Fibroblast of gingiva (primary cell): ENCODE measurements around the gene C16orf86.
A peak's percentile ranks its signal among the peaks of the same experiment; 100 is the strongest.

Experiments
- DNase-seq: peaks from one replicate; pipeline ENCODE4 v3.0.0-alpha.2; 2011; ENCODE audit warnings: low read depth

Gene C16orf86, protein sequence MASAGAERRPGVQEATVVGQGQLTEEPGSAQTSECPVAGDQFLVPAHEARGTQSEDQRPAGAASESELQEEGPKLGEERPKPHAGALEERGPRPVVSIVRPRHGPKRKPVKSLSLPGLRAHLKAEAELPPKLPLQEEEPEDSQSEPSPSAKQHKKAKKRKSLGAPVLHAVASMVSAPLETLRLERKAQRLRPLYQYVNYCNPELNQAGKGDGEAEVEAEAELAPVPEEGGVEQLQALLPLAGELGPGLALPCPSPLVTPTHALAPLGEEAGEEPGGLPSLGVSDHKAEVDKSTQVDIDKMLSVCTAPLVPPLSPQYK

DNA sequence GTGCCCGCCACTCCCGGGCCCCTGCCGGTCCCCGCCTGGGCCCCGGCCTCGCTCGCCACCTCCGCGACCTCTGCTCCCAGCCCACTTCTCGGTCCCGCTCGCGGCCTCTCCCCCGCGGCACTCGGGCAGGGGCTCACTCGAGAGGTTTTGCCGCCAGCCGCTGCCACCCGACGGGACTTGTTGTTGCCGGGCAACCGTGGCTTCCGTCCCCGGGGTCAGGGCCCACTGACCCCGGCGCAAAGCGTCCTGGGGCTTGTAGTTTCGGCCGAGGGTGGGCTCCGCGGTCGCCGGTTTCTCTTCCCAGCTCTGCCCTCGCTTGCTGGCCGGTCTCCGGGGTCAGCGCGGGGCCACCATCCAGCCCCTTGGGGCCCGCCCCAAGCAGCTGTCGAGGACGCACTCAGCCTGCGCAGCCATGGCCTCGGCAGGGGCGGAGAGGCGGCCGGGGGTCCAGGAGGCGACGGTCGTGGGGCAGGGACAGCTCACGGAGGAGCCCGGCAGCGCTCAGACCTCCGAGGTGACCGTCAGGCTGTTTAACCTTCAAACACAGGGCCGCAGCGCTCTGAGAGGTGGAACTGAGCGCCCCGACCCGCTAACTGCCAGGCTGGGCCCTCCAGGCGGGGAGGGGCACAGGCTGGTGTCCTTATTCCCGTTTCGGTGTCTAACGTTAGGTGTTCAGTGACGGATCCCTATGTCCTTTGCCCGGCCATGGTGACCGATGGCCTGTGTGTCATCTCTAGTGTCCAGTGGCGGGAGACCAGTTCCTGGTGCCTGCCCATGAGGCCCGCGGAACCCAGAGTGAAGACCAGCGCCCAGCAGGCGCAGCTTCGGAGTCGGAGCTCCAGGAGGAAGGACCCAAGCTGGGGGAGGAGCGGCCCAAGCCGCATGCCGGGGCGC, at the start of gene C16orf86, which contains the start of gene ENKD1:
C16orf86 (plus strand) TSS at position 256 of the 894 bp plus-strand sequence; CDS start at position 413, 157 bp downstream.
ENKD1 (minus strand) TSS at position 192 of the 894 bp plus-strand sequence. CDS start 308 bp downstream, outside the sequence.
- DNase-seq: peak; percentile 74

DNA sequence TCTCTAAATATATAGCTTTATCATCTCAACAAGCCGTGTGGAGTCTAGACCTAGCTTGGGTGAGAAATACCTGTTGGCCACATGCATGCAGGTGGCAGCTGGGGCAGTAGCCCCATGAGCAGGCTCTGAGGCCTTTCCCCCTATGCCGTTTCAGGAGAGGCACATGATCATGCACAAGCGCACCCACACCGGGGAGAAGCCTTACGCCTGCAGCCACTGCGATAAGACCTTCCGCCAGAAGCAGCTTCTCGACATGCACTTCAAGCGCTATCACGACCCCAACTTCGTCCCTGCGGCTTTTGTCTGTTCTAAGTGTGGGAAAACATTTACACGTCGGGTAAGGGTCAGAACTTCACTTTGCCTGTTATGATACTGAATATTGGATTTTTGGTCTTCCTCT, 38.4 kb upstream of the C16orf86 start:
- DNase-seq: no peak

DNA sequence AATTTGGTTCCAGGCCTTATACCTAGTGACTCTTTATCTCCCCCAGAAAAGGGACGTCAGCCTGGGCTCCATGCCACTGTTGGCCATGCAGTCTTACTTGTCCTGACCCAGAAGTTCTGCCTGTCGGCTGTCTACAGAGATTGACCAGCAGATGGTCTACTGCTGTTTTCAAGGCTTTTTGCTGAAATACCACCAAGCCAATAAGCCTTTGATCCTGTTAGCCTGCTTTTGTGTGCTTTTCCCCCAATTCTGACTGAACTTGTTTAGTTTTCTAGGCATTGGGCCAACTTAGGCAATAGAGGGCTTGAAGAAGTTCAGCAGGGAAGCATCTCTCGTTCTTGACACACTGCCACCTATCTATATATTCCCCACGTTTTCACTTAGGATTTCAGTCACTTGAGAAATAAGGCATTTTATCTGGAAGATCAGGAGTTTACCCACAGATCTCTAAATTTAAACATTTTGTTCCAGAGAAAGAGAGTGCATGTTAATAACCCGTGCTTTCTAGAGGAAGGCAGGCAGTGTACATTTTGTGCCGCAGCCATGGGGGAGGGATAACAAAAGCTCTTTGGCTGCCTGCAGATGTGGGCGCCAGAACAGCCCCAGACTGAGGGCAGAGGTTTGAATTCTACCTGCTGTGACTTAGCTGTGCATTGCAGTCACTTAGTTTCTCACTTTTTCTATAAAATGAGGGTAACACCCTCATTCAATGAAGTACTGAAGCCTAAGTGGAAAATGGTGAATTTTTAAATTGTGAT, 34.0 kb upstream of the C16orf86 start:
- peak; percentile 52 for DNase-seq

DNA sequence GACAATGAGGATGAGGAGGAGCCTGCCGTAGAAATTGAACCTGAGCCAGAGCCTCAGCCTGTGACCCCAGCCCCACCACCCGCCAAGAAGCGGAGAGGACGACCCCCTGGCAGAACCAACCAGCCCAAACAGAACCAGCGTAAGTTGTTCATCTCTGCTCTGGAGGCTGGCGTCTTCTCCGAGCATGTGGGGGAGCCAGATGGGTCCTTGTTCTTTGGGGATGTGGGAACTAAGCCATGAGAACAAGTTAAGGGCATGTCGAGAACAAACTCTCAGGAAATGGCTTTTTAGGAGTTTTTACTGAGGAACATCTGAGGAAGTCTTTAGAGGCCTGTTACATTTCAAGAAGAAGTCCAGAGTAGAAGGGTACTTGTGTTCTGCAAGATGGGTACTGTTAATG, 29.9 kb upstream of the C16orf86 start:
- DNase-seq: no peak

DNA sequence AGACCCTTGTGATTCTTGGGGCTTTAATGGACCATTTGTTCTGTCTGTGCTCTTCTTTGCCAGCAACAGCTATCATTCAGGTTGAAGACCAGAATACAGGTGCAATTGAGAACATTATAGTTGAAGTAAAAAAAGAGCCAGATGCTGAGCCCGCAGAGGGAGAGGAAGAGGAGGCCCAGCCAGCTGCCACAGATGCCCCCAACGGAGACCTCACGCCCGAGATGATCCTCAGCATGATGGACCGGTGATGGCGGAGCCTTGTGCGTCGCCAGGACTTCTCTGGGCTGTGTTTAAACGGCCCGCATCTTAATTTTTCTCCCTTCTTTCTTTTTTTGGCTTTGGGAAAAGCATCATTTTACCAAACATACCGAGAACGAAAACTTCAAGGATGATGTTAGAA, 29.0 kb upstream of the C16orf86 start:
- DNase-seq: no peak

DNA sequence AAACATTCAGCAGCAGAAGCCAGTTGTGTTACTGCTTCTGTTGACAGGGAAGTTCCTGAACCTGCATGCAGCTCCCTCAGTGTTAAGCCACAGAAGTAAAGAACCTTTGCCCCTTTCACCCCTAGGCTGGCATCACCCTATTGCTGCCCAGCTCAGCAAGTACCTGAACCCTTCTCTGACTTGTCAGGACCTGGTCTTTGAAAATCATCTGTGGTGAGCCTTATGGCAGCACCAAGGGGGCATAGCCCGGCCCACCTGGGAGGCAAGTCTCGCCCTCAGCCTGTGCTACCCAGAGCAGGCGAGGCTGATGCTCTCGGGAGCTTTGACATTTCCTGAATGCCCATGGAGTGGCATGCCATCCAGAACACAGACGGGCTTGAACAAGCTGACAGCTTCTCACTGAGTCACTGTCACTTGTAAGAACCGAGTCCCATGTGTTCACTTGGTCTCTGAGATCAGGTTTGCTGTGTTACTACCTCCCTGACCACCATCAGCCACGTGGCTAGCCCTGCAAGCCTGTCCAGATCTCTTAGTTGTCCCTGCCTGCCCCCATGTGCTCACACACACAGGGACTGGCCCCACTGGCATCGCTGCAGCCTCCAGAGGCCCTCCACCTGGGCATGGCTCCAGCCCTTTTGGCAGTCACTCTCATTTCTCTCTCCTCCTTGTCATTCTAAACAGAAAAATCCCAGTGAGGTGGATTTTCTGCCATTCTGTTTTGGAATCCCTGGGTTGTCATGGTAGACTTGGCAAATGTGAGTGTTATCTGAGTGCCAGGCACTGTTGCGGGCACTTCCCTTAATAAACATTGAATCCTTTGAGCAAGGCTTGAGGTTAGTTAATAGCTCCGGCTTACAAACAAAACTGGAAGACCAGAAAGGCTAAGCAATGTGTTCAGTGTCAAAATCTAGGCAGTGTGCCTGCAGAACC, 24.6 kb upstream of the C16orf86 start:
- peak; percentile 78 for DNase-seq

DNA sequence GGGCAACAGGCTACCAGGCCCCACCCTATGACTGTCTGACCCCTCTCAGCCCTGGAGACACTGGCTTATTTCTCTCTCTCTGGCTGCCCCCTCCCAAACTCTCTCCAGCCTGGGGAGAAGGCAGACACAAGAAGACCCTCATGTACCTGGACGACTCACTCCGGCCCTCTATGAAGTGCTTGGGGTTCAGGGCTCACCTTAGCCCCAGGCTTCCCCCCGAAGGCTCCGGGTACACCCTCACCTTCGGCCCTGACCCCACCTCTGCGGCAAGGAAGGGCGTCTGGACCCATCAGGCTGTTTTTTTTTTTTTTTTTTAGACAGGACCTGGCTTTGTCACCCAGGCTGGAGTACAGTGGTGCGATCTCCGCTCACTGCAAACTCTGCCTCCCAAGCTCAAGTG, 22.6 kb upstream of the C16orf86 start:
- no peak for DNase-seq

DNA sequence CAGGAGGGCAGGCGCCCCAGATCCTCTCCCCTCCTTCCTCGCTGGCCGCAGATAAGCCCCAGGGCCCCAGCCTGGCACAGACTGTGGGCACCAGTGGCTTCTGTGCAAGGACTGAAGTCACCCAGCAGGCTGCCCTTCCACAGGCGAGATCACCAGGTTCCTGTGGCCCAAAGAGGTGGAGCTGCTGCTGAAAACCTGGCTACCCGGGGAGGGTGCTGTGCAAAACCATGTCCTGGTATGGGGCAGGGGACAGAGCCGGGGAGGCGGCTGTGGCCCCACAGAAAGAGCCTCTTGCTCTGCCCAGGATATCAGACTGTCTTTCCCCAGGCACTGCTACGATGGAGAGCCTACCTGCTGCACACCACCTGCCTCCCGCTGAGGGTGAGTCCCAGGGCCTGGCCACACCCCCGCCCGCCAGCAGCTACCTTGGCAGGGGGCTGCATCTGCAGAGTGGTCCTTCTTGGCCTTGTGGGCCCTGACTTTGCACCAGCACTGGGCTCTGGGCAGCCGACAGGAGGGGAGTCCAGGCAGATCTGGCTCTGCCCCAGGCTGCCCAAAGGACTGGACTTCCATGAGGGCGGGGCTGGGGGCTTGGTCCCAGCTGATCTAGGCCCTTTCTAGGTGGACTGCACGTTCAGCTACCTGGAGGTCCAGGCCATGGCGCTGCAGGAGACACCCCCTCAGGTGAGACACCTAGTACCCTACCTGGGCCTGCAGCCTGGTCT, 21.1 kb upstream of the C16orf86 start:
- DNase-seq: no peak

DNA sequence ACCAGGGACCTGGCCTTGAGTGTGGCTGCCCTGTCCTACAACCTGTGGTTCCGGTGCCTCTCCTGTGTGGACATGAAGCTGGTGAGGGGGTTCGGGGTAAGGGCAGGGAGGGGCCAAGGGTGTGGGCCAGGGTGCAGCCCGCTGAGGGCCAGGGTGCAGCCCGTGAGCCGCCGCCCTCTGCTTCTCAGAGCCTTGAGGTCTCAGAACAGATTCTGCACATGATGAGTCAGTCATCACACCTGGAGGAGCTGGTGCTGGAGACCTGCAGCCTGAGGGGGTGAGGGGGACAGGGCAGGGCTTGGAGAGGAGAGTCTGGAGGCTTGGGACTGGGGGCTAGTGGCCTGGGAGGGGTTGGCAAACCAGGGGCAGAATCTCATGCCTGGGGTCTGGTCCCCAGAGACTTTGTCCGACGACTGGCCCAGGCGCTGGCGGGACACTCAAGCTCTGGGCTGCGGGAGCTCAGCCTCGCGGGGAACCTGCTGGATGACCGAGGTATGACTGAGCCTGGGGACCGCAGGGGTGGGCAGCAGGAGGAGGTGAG, 19.4 kb upstream of the C16orf86 start:
- no peak for DNase-seq

DNA sequence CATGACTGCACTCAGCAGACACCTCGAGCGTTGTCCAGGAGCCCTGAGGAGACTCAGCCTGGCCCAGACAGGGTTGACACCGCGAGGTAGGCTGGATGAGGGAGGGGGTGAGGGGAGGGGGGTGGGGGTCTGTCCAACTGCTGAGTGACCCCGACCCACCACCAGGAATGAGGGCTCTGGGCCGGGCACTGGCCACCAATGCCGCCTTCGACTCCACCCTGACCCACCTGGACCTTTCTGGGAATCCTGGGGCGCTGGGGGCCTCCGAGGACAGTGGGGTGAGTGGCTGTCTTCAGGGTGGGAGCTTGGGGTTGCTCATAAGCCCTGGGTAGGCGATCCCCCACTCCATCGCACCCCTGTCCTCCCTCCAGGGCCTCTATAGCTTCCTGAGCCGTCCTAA, 18.9 kb upstream of the C16orf86 start:
- no peak for DNase-seq

DNA sequence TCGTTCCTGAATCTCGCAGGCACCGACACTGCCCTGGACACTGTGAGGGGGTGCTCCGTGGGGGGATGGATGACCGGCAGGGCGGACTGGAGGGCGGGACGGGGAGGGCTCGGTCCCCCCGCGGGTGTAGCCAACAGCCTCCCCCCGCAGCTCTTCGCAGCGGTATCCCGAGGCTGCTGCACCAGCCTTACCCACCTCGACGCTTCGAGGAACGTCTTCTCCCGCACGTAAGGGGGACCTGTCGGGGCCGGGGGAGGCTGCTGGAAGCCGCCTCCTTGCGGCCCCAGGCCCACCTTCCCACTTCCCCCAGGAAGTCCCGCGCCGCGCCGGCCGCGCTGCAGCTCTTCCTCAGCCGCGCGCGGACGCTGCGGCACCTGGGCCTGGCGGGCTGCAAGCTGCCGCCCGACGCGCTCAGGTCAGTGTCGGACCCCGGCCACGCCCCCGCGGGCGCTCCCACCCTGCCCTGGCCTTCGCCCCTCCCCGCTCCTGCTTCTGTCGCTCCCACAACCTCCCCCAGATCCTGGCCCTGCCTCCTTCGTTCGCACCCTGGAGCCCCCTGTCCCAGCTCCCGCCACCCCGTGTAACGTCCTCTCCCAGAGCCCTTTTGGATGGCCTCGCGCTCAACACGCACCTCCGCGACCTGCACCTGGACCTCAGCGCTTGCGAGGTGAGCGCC, 18.4 kb upstream of the C16orf86 start:
- DNase-seq: no peak

DNA sequence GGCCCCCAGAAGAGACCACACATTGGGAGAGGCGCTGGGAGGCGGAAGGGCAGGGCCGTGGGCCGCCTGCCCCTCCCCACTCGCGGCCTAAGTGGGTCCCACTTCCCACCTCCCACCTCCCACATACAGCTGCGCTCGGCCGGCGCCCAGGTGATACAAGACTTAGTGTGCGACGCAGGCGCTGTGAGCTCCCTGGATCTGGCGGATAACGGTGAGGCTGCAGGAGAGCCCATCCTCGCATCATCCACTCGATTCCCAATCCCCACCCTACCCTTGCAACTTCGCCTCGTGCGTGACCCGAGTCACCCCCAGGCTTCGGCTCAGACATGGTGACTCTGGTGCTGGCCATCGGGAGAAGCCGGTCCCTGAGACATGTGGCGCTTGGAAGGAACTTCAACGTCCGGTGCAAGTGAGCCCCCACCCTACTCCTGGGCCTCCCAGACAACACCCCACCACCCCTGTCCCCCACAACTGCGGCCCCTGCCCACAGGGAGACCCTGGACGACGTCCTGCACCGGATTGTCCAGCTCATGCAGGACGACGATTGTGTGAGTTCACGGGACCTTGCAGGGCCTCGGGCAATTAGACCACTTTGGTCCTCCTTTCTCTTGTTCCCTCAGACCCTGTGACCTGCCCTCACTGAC, 17.7 kb upstream of the C16orf86 start:
- no peak for DNase-seq

DNA sequence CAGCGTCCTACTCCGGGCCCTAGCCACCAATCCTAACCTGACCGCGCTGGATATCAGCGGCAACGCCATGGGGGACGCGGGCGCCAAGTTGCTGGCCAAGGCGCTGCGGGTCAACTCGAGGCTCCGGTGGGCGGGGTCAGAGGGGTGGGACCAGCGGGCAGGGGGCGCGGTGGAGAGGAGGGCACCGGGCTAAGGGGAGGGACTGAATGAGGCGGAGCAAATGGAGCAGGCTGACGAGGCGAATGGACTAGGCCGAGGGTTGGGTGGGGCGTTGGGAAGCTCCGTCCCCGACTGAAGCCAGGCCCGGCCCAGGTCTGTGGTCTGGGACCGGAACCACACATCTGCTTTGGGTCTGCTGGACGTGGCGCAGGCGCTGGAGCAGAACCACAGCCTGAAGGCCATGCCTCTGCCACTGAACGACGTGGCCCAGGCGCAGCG, 17.1 kb upstream of the C16orf86 start:
- no peak for DNase-seq

DNA sequence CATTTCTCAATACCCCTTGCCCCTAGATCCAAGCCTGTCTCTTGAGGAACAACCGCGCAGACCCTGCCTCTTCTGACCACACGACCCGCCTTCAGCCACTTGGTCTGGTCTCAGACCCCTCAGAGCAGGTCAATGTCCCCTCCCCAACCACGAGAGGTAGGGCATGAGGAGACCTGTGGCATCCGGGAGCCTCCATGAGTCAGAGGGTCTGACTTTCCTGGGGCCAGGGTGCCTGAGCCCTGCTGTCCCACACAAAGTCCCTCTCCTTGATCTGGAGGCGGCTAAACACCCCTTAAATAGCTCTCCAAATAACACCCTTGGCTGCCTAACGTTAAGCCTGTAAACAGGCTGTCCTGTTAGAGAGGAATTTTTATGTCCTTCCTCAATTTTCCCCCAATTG, 16.6 kb upstream of the C16orf86 start:
- DNase-seq: no peak

DNA sequence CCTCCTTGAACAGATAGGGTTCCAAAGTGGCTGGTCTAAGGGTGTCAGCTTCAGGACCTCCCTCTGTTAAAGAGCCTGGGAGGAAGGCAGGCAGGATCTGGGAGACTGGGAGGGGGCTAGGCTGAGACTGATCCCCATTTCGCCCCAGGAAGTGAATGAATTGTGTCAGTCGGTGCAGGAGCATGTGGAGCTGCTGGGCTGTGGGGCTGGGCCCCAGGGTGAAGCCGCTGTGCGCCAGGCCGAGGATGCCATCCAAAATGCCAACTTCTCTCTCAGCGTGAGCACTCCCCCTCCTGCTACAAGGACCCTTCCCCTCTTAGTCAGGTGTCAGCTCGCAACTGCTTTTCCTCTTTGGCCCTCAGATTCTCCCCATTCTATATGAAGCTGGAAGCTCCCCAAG, 15.6 kb upstream of the C16orf86 start:
- DNase-seq: no peak

DNA sequence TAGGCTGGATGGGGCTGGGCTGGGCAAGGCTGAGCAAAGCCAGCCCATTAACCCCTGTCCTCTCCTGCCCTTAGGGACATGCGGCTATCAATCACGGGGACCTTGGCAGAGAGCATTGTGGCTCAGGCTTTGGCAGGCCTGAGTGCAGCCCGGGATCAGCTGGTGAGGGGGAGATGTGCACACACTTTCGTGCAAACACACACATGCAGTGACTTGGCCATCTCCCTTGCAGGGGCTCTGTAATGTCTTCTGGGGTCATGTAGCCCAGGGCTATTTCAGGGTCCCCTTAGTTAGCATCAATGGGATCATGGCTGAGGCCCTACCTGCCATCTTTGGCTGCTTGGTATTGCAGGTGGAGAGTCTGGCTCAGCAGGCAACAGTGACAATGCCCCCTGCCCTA, 14.8 kb upstream of the C16orf86 start:
- no peak for DNase-seq

DNA sequence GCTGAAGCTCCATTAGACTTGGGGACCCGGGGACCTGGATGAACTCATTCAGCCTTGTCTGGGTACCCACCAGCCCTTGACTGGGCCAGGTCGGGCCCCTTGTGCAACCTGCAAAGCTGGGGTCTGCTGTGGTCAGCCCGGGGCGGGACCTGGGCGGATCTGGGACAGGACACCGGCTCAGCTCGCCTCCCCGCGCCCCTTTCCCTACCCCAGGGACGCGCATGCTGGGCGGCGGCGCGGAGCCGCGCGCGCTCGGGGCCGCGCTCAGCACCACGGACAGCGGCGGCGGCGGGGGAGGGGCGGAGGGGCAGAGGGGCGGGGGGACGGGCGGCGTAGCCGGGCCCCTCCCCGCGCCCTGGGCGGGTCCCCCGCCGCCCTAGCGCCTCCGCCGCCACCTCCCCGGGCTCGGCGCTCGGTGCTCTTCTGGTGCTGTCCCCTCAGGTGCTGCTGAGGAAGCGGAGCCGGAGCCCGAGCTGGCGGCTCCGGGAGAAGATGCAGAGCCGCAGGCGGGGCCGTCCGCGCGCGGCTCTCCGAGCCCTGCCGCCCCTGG, 14.0 kb upstream of the C16orf86 start:
- no peak for DNase-seq

DNA sequence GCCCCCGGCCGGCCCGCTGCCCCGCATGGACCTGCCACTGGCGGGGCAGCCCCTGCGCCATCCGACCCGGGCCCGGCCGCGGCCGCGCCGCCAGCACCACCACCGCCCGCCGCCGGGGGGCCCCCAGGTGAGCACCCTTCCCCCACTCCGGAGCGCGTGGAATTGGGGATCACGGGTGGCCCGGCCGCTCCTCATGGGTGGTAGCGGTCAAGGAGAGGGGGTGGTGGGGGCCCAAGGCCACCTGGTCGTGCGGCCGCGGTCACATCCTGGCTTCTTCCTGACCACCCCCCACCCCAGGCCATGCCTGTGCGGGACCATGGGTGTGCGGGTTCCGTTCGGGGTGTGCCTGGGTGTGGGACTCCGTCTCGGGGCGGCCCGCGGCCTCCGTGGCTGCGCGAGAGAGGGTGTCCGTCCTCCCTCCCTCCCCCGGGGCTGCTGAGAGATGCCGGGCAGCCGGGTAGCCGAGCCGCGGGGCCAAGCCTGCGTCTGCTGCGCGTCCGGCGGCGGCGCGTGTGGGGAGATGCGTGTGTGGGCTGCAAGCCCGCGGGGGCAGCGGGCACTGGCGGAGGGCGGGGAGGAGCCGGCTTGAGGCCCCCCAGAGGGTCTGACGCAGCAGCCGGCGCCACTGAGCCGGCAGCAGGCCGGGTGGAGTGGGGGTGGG, 13.4 kb upstream of the C16orf86 start:
- no peak for DNase-seq
